Hepatocyte (in vitro differentiated cells): ENCODE measurements around the gene CPA1. TPM values are rescaled to one million over a fixed set of nuclear protein-coding genes. Genes with fewer than 3 reads are reported as not detected.

Source experiments
- DNase-seq: peaks from one replicate; pipeline ENCODE4 v3.0.0-alpha.2; 2016; ENCODE audit warnings: low spot score
- H2AFZ ChIP-seq: fragments of 200-600 bp; sonication (generic); 2 replicates; pipeline ENCODE4 v1.6.0; 2016; ENCODE audit warnings: antibody characterized with exemption, mild to moderate bottlenecking
- H3K27ac ChIP-seq: fragments of 200-600 bp; sonication (generic); 2 replicates; pipeline ENCODE4 v1.5.1; 2016; ENCODE audit warnings: mild to moderate bottlenecking
- H3K27me3 ChIP-seq: fragments of 200-600 bp; sonication (generic); 2 replicates; pipeline ENCODE4 v1.6.1; 2016
- H3K36me3 ChIP-seq: fragments of 200-600 bp; sonication (generic); replicated peaks from 2 replicates; pipeline ENCODE4 v1.5.1; 2016; ENCODE audit warnings: low read depth; ENCODE audit not compliant: insufficient read depth
- H3K4me1 ChIP-seq: fragments of 200-600 bp; sonication (generic); 2 replicates; pipeline ENCODE4 v1.5.1; 2016; ENCODE audit warnings: mild to moderate bottlenecking, moderate library complexity; ENCODE audit not compliant: insufficient read depth
- H3K4me2 ChIP-seq: fragments of 200-600 bp; sonication (generic); 2 replicates; pipeline ENCODE4 v1.6.0; 2016
- H3K4me3 ChIP-seq: fragments of 200-600 bp; sonication (generic); 2 replicates; pipeline ENCODE4 v1.5.1; 2016; ENCODE audit warnings: mild to moderate bottlenecking
- H3K79me2 ChIP-seq: fragments of 200-600 bp; sonication (generic); 2 replicates; pipeline ENCODE4 v1.6.0; 2017; ENCODE audit warnings: mild to moderate bottlenecking
- H3K9me2 ChIP-seq: fragments of 200-600 bp; sonication (generic); replicated peaks from 2 replicates; pipeline ENCODE4 v1.6.0; 2017; ENCODE audit warnings: mild to moderate bottlenecking; ENCODE audit not compliant: insufficient read depth
- H3K9me3 ChIP-seq: fragments of 200-600 bp; sonication (generic); 2 replicates; pipeline ENCODE4 v1.5.1; 2016; ENCODE audit warnings: low read depth, mild to moderate bottlenecking
- H4K20me1 ChIP-seq: fragments of 200-600 bp; sonication (generic); 2 replicates; pipeline ENCODE4 v1.6.0; 2016; ENCODE audit warnings: mild to moderate bottlenecking; ENCODE audit not compliant: insufficient read depth, poor library complexity, severe bottlenecking
- EZH2 ChIP-seq: fragments of 200-600 bp; sonication (generic); IDR thresholded peaks from 2 replicates; pipeline ENCODE4 v1.6.1; 2016; ENCODE audit warnings: antibody characterized with exemption, mild to moderate bottlenecking, borderline replicate concordance
- EZH2phosphoT487 ChIP-seq: fragments of 200-600 bp; sonication (generic); IDR thresholded peaks from one replicate; pipeline ENCODE4 v1.6.1; 2018; ENCODE audit warnings: antibody characterized with exemption, mild to moderate bottlenecking, low read depth, moderate library complexity; ENCODE audit not compliant: unreplicated experiment, severe bottlenecking
- WGBS: methylation state at CpG from one replicate; pipeline ENCODE4 v1.1.6; 2016; ENCODE audit warnings: low lambda C conversion rate; ENCODE audit errors: missing lambda C conversion rate; 5-methylcytosine and 5-hydroxymethylcytosine counted together
- polyA plus RNA-seq: library from polyadenylated mRNA; unstranded; fragments of >200 nt; fragmentation: Nextera tagmentation; extraction: Ambion mirVana; gene quantifications from 2 replicates; pipeline ENCODE4 v1.2.1, GENCODE V29; 2016
- total RNA-seq: library from RNA; depleted of rRNA; stranded (reverse); fragments of >200 nt; gene quantifications from 2 replicates; pipeline ENCODE4 v1.2.3, GENCODE V29; 2014
- TF ChIP-seq, protein P1 (sequence below): fragments of 200-600 bp; sonication (generic); IDR thresholded peaks from 2 replicates; pipeline ENCODE4 v1.5.1; 2016; ENCODE audit warnings: antibody characterized with exemption, mild to moderate bottlenecking; ENCODE audit not compliant: poor library complexity

CPA1 gene
- total and polyA plus RNA-seq, 2 experiments from 2014 or later: 3.8 to 4.4 TPM

DNA sequence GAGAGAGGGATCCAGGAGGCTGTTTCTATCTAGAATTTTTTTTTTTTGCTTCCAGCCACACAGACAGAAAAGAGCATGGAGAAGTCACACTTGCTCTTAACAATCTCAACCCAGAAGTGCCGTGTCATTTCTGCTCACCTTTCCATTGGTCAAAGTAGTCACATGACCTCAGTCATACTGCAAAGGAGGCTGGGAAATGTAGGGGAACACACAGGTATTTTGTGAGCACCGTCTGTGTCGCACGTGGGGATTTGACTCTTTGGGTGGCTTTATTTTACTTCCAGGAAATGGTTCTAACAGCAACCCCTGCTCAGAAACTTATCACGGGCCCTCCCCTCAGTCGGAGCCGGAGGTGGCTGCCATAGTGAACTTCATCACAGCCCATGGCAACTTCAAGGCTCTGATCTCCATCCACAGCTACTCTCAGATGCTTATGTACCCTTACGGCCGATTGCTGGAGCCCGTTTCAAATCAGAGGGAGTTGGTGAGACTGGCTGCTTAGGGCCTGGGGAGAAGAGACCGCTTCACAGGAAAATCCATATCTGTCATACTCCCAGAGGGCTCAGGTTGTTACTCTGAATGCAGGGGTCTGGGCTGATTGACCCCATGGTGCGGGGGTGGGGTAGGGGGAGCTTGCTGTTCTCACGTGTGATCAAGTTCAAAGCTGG, 13.1 kb upstream of the CPA1 start:
- DNase-seq: no peak
- H3K9me2 ChIP-seq: no peaks in the 10 kb centered on the region
- H3K4me3 ChIP-seq: no peak overlapping the region
- no peaks in the 10 kb centered on the region for H3K36me3 ChIP-seq
- H3K27ac ChIP-seq: peak overlapping the region; percentile 86
- H4K20me1 ChIP-seq: no peaks in the 10 kb centered on the region
- H3K27me3 ChIP-seq: no peaks in the 10 kb centered on the region
- H3K4me2 ChIP-seq: no peak overlapping the region
- peaks cover 66% of the 10 kb centered on the region for H3K4me1 ChIP-seq
- H2AFZ ChIP-seq: no peak overlapping the region
- H3K79me2 ChIP-seq: no peaks in the 10 kb centered on the region
- no peaks in the 10 kb centered on the region for H3K9me3 ChIP-seq
- TF ChIP-seq, protein P1, sequence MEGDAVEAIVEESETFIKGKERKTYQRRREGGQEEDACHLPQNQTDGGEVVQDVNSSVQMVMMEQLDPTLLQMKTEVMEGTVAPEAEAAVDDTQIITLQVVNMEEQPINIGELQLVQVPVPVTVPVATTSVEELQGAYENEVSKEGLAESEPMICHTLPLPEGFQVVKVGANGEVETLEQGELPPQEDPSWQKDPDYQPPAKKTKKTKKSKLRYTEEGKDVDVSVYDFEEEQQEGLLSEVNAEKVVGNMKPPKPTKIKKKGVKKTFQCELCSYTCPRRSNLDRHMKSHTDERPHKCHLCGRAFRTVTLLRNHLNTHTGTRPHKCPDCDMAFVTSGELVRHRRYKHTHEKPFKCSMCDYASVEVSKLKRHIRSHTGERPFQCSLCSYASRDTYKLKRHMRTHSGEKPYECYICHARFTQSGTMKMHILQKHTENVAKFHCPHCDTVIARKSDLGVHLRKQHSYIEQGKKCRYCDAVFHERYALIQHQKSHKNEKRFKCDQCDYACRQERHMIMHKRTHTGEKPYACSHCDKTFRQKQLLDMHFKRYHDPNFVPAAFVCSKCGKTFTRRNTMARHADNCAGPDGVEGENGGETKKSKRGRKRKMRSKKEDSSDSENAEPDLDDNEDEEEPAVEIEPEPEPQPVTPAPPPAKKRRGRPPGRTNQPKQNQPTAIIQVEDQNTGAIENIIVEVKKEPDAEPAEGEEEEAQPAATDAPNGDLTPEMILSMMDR: no peak
- TF ChIP-seq EZH2phosphoT487: no peak
- TF ChIP-seq EZH2: no peak
- WGBS: 93% methylated on average over 13 of the region's 13 CpGs

GRCh38 chr7:130367836-130368746, 12.2 kb upstream of the CPA1 start:
- H3K9me3 ChIP-seq: no peaks in the 10 kb centered on the region
- H4K20me1 ChIP-seq: no peaks in the 10 kb centered on the region
- no peaks in the 10 kb centered on the region for H3K36me3 ChIP-seq
- H3K27me3 ChIP-seq: no peaks in the 10 kb centered on the region
- peaks cover 73% of the 10 kb centered on the region for H3K4me1 ChIP-seq
- H3K4me3 ChIP-seq: no peak overlapping the region
- no peak overlapping the region for H2AFZ ChIP-seq
- no peak for DNase-seq
- no peak for TF ChIP-seq EZH2phosphoT487
- no peak for TF ChIP-seq EZH2
- TF ChIP-seq, protein P1: no peak
- H3K27ac ChIP-seq: peak overlapping the region; percentile 94
- no peak overlapping the region for H3K4me2 ChIP-seq
- no peaks in the 10 kb centered on the region for H3K79me2 ChIP-seq
- H3K9me2 ChIP-seq: no peaks in the 10 kb centered on the region
- 95% methylated on average over 19 of the region's 19 CpGs for WGBS

DNA sequence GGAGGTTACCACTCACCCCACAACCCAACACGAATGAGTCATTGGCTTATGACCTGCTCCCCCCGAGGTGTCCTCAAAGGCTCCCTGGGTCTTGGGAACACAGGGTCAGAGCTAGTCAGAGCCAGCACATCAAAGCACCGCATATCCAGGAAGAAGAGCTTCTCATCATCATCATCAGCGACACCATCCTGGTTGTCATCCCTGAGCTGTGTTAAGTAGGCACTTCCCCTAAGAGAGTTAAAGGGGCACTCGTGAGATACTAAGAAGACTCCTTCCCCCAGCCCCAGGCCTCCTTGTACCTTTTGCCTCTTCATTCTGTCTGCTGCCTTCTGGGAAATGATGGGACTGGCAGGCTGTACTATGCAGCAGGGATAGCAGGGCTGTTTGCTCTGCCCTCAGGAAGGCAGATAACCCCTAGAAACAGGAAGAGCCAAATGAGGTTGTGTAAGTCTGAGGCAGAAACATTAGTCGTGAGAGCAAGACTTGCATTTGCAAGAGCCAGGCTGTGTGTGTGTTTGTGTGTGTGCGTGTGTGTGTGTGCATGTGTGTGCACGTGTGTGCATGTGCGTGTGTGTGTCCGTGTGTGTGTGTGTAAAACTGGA, 11.1 kb upstream of the CPA1 start:
- Histone ChIP-seq H3K4me1 (peaks cover 76% of the 10 kb centered on the region), H3K9me3 (no peaks in the 10 kb centered on the region), H3K27ac (peak overlapping the region; percentile 94), H3K4me3 (no peak overlapping the region), H3K36me3 (no peaks in the 10 kb centered on the region), H2AFZ (peak overlapping the region; percentile 17), H3K27me3 (no peaks in the 10 kb centered on the region), H3K4me2 (peak overlapping the region; percentile 21), H4K20me1 (no peaks in the 10 kb centered on the region), H3K9me2 (no peaks in the 10 kb centered on the region), H3K79me2 (no peaks in the 10 kb centered on the region)
- DNase-seq: peak; percentile 56
- 57% methylated on average over 10 of the region's 10 CpGs for WGBS
- TF ChIP-seq, protein P1: no peak
